Panc1 (cell line): ENCODE results near the gene ATP11C.

ENCODE experiments used
- CTCF ChIP-seq: fragments of 450-650 bp; IDR thresholded peaks from 2 replicates; pipeline ENCODE4 v1.5.1; 2017; ENCODE audit warnings: mild to moderate bottlenecking
- REST ChIP-seq, 2 experiments: IDR thresholded peaks; 2 replicates each; pipeline ENCODE4 v1.6.1; 2011 to 2012; ENCODE audit warnings: low read depth in 2 of 2, control low read depth in 1 of 2, low read length in 1 of 2, mild to moderate bottlenecking in 1 of 2, moderate library complexity in 1 of 2; ENCODE audit not compliant: insufficient read depth in 1 of 2
- SIN3A ChIP-seq: IDR thresholded peaks from 2 replicates; pipeline ENCODE4 v1.6.1; 2012; ENCODE audit warnings: low read depth, mild to moderate bottlenecking, low read length, moderate library complexity, borderline replicate concordance; ENCODE audit not compliant: insufficient read depth

GRCh38 chrX:139914421-139914820 lies 18.4 kb downstream of the ATP11C start:
- TF ChIP-seq CTCF (no peak), REST (IDR thresholded peaks at IDR 0.05; ENCODE audit: insufficient read depth in 1 of 2, low read depth in 2 of 2, low read length in 1 of 2) (no peak), SIN3A (no peak)
